GM18511 (cell line): Measurements from ENCODE around the gene ATPAF2.

ENCODE experiments used
- ATAC-seq: cut with Tn5 transposase; IDR thresholded peaks from one replicate; pipeline ENCODE4 v1.9.1; 2021; ENCODE audit warnings: mild to moderate bottlenecking, moderate library complexity; ENCODE audit not compliant: unreplicated experiment

The ATPAF2 gene

DNA sequence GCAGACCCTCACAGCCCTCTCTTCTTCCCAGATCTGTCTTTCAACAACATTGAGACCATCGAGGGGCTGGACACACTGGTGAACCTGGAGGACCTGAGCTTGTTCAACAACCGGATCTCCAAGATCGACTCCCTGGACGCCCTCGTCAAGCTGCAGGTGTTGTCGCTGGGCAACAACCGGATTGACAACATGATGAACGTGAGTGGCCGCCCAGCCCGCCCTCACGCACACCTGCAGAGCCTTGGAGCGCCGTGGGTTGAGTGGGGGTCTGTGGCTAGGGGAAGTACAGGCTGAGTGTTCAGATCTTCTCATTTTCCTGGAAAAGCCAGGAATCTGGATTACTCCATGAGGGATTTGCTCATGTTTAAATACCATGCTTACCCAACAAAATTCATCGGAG, 51.1 kb downstream of the ATPAF2 start:
- ATAC-seq, result no peak

DNA sequence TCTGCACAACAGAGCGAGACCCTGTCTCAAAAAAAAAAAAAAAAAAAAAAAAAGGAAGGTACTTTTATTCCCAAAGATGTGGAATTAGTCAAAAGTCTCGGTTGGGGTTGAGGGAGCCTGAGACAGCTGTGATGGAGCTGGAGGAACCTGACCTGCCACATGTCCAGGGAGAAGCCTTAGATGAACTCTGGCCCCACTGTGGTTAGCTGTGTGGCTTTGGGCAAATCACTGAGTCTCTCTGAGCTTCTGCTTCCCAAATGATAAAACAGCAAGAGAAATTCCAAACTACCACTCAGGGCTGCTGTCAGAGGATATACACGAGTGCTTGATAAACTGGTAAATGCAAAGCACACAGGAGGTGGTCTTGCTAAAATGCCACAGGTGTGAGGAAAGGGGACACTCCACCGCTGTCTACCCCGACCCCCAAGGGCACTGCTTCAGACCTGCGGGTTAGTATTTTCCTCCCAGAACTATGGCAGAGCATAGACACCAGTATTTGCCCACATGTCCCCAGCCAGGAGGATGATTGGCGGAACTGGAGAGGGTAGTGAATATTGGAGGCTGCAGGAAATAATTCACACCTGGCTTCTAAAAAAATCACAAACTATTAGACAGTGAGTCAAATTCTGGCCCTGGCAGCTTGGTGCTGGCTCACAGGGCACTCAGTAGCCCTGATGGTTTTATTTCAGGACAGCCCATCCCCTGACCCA, 51.6 kb downstream of the ATPAF2 start:
- ATAC-seq, result no peak

DNA sequence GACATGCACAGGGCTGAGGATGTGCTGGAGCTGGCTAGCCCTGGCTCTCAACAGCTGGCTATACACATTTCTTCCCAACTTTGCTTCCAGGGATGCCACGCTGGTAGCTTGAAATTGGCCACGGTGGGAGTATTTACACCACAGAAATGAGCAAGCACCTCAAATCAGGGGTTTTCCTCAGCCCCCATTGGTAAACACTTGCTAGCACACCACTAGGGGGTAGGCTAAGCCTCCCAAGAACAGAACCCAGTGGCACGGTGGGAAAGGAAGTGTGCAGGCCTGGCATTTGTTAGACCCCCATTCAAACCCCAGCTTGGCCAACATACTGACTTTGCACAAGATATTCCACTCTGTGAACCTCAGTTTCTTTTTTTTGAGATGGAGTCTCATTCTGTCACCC, 53.4 kb downstream of the ATPAF2 start:
- ATAC-seq, result no peak

DNA sequence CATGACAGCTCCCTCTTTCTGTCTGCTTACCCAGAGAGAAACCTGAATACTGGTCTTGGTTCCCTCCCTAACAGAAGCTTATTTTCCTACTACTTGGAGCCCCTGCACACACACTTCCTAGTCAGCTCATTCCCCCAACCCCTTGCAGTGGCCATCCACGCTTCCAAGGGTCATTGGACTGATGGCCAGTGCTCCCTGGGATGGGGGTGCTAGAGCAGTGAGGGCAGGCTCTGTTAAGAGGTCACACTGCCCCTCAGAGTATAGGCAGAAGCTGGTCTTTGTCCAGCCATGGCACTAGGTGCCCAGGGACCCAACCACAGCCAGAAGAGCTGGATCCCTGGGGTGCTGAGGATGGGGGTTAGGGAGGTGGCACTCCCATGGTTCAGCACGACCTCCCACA, 53.8 kb downstream of the ATPAF2 start:
- ATAC-seq, result no peak

DNA sequence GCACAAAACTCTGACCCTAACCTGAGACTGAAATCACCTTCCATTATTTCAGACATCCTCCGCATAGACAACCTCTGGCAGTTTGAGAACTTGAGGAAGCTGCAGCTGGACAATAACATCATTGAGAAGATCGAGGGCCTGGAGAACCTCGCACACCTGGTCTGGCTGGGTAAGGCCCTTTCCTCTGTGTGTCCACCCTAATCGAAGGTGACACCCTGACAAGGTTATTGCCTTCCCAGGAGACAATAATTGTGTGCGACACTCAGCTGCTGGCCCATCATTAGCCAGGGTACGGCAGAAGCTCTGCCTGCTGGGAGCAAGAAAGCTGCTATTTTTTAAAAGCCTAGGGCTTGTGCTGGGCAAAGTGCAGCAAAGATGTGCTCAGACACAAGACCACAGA, 55.2 kb downstream of the ATPAF2 start:
- no peak for ATAC-seq

DNA sequence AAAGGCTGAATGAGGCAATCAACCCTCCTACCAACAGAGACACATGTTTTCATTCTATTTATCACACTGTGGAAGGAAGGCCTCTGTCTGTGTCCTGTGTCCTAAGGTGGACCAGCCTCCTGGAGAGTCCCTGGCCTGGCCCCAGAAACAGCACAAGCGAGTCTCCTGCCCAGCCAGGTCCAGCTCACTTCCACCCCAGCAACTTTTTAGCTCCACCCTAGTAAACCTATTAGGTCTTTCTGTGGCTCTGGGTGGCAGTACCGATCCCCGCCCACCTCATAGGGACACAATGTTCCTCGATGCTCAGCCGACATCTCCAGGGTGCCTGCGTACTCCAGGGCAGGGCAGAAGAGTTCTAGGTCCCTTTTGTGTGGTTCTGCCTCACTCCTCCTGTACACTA, 55.6 kb downstream of the ATPAF2 start:
- no peak for ATAC-seq

DNA sequence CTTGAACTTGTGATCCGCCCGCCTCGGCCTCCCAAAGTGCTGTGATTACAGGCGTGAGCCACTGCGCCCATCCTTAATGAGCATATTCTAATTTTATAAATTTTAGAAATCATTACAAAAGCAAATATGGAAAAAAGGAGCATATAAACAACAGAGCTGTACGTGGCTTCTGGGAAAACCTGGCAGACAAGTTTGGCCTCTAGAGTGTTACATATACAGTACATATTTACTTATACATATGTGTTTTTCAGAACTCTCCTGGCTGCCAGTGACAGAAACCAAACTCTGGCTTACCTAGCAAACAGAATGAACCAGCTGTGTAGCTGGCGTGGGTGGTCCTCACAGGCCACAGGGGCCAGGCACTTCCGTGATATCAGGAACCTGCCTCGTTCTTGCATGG, 56.2 kb downstream of the ATPAF2 start:
- ATAC-seq, result no peak

DNA sequence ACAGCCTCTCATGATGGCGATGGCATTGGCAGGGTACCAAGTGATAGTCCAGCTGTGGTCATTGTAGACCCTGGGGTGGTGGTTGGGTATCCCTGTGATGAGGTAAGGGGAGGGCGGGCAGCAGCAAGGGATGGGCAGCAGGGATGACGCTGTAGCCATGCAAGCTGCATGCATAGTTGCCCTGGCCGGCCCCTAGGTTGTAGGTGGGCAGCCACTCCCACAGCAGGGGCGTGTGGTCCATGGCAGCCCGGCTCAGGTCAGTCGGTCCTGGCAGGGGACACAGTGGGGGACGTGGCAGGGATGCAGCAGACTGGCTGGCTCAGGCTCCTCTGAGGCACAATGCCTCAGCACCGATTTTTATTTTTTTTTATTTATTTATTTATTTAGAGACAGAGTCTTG, 57.6 kb downstream of the ATPAF2 start:
- ATAC-seq, result no peak

DNA sequence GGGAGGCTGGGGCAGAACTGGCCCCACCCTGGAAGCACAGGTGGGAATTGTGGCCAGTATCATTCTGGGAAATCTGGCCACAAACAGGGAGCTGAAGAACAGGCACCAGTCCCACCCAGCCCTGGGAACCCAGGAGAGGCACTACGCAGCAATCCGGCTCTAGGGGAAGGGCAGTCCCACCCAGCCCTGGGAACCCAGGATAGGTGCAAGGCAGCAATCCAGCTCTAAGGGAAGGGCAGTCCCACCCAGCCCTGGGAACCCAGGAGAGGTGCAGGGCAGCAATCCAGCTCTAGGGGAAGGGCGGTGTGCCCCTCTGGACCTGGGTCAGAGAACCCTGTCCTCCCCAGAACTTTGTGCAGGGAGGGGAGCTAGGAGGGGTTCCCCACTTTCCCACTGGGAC, 59.2 kb downstream of the ATPAF2 start:
- ATAC-seq, result no peak

DNA sequence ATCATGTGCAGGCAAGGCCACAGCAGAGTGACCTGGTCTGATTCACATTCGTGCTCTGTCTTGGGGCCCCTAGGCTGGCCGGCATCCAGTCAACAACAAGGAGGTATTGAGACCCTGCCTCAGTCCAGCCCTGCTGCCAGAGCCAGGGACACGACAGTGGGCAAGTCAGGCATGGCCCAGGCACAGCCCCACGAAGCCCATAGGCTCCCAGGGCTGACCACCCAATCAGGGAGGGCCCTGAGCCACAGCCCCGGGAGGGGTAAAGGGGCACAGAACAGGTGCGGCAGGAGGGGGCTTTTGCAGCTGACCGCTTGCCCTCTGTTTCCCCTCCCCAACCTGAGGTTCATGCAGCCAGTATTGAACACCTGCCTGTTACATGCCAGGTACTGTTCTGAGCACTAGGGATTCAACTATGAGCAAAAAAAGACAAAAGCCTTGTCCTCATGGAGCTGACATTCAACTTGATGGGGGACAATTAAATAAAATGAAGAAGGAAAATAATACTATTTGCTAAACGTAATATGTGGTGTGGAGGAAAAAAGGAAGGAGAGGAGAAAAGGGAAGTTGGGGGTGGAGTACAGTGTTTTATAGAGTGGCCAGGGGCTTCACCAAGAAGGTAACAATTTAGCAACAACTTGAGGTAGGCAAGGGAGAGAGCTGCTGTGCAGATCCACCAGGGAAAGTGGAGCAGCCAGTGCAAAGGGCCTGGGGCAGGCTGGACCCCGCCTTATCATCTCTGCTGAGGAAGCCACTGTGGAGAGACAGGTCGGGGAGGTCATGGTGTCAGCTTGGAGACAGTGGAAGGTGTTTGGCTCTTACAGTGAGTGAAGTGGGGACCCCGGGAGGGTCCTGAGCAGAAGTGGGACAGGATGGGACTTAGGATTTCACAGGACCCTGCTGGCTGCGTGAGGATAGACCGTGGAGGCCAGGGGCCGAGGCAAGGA, 60.2 kb downstream of the ATPAF2 start:
- no peak for ATAC-seq

DNA sequence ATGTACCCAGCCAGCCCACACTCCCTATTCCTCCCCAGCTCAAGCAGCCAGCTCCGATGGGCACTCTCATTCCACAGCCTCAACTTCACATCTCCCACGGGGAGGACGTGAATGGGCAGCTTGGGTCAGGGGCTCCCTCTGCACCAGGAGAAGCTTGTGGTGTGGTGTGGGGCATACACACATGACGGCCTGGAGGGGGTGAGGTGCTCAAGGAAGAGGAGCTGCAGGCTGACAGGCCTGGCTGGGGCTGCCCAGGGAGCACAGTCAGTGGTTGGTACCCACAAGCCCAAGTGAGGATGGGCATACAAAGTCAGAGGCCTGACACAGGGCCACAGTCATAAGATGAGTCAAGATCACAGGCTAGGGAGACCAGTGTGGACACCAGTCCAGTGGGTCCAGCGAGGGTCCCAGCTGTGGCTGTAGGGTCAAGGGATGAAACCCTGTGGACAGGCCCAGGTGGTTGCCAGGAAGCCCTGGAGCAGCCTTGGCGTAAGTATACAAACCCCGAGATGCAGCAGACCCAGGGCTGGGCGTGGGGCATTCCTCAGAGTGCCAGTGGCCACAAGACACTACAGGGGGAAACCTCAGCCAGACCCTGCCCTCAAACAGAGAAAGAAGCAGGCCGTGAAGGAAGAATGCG, 61.9 kb downstream of the ATPAF2 start:
- no peak for ATAC-seq

DNA sequence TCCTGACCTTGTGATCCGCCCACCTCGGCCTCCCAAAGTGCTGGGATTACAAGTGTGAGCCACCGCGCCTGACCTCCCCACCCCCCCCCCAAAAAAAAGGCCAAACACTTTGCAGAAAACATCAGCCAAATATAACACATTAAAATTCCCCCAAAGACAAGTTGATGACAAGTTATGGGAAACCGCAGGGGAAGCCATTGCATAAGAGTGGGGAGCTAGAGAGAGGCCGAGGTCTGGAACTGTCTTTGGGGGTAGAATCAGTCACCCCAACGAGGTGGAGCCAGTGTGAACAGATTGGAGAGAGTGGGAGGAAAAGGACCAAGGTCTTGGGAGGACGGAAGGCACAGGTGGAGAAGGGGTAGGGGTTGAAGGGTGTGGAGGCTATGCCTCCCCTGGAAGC, 63.5 kb downstream of the ATPAF2 start:
- ATAC-seq, result no peak

DNA sequence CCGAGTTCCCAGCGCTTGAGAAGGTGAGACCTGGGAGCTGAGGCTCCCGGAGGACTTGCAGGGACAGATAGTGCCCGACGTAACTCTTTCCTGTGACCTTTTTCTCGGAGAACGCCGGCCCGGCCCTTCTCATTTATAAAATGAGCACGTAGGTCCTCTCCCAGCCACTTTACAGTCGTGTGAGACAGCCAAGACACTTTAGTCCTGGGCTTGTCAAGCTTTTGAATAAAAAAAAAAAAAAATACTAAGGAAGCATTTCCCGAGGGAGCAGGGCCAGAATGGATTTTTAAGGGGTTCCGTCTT, 66.1 kb downstream of the ATPAF2 start:
- no peak for ATAC-seq

DNA sequence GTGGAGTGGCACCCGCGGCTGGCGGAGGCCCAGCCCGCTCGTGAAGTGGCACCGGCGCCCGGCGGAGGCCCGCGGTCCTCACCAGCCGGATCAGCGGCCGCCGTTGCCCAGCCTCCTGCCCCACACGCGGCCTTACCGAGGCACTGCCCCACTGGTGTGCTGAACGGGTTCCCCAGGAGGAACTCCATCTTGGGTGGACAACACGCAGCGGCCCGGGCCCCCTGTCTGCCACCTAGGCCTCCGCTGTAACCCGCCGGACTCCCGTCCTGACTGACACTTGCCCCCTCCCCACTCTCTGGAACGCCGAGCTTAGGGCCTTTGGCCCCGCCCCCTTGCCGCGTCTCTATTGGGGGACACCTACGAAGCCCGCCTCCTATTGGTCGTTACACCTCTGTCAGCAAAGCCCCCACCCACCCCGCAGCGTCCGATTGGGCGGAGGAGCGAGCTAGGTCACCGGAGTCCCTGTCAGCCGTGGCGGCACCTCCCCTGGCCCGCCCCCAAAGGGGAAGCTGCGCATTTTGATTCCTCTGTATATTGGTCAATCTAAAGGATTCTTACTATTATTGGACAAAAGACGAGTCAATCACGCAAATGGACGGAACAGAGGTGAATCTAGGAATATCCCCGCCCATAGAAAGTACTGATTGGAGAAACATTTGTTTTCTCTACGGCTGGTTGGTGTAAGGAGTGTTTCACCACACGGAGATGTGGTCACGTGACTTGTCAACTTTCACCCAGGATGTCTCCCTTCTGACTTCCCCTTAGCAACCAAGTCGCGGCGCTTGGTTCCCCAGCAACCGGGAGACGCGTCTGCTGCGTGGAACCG, 66.6 kb downstream of the ATPAF2 start, which contains the start of the genes DRC3 and TOM1L2:
TSS of gene DRC3 (plus strand) at position 737 of the 826 bp plus-strand sequence. CDS start 4,737 bp downstream, outside the sequence.
TSS of gene TOM1L2 (minus strand) at position 275 of the 826 bp plus-strand sequence. CDS start at position 188, 87 bp downstream.
- ATAC-seq, result peak; percentile 96

DNA sequence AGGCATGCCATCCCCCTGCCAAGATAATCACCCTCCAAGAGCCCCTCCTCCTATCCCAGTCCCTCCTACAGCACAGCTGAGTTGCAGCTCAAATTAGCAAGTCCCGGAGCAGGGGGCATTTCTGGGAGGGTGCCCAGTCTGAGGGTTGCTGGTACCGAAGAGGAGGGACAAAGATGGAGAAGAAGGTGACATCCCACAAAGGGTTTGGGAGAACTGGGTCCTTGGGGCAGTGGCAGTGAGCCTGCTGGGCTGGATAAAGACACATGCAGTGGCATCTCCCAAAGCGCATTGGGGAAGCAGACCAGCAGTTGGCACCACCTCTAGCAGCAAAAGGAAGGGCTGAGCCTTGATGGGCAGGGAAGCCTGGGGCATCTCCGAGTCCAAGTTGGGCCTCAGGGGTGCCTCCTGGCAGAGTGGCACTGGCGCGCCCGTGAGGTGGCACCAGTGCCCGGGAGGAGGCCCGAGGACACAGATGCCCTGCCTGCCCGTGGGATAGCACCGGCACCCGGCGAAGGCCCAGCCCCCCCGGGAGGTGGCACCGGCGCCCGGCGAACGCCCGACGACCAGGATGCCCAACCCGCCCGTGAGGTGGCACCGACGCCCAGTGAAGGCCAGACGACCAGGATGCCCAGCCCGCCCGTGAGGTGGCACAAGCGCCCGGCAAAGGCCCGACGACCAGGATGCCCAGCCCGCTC, 67.4 kb downstream of the ATPAF2 start:
- ATAC-seq, result no peak

DNA sequence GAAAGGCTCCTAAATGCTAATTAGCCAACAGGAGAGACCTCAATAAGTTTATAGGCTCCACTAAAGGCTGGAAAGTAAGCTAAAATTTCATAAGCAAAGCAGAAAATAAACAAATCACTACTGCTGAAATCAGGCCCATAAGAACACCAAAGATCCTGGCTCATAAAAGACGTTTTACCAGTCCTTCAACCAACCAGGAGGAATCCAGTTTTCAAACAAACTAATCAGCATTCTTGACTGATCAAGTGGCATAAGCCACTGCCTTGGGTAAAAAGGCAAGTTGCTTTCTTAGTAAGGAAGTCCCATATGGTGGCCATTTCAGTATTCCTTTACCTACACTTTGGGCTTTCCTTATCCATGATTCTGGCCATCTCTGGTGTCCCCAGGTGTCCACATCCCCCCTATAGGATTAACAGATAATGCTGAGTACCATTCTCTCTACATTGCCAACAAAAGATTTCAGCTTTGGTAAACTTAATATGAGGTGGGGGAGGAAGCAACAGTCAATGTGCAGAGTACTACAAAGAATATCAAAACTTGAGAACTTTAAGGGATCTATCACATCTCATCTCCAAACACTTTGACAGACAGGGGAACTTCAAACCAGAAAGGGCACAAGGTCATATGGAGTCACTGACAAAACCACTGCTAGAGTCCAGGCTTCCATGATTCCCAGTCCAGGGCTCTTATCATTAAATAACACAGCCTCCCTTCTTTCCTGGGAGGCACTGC, 68.1 kb downstream of the ATPAF2 start:
- ATAC-seq, result no peak
